Activated CD4-positive, alpha-beta T cell treated with anti-CD3 and anti-CD28 coated beads for 24 hours (primary cell): ENCODE data around the gene CPXM1.
"Not testable (repeated sequence)": the region's sequence is repeated elsewhere in the genome, so short reads cannot be mapped to it uniquely, and the experiment has no call there.

ENCODE experiments used
- DNase-seq, 2 donors: peaks; one replicate each; pipeline ENCODE4 v3.0.0-alpha.2; 2020; ENCODE audit warnings: low read depth in 2 of 2

CPXM1 gene

DNA sequence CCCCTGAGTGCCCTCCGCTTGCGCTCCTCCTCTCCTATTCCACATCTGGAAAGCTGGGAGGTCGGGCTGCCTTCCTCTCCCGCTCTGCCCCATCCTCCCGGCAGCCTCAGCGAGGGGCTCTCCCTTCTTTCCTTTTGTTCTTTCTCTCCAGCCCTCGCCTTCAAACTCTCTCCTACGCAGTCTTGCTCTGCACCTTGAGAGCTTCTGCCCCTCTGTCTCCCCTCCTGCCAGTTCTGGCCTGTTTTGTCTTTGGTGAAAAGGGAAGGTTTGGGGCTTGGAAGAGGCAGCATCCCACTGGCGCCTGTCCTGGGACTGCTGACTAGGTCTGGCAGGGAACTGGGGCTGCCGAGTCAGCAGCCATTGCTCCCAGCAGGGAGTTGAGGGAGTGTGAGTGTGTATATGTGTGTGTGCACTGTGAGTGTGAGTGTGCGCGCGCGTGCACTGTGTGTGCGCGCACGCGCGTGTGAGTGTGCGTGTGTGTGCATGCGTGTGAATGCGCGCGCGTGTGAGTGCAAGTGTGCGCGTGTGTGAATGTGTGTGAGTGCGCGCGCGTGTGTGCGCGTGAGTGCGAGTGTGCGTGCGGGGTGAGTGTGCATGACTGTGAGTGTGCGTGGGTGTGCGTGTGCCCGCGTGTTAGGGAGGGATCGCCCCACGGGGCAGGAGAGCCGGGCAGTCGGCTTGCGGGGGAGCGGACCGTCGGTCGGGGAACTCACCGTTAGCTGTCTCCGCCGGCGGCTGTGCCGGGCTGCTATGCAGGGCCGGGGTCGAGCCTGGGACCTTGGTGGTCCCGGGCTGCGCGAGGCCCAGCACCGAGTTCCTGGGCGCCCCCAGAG, 523 bp downstream of the CPXM1 start:
- no peak for DNase-seq

DNA sequence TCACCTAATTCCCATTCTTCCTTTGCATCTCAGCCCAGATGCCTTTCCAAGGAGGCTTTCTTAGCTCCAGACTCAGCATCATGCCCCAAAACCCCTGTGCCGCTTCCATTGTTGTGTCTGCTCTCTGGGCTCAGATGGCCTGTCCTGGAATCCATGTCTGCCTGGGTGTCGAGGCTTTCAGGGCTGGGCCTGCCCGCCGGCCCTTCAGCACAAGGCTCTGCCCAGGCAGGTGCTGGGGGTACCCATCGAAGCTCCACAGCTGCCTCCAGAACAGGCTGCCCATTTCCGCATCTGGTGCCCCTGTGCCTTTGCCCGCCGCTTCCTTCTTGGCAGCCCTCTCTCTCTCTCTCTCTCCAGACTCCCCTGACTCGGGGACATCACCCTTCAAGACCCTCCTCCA, 1.2 kb downstream of the CPXM1 start:
- no peak for DNase-seq

DNA sequence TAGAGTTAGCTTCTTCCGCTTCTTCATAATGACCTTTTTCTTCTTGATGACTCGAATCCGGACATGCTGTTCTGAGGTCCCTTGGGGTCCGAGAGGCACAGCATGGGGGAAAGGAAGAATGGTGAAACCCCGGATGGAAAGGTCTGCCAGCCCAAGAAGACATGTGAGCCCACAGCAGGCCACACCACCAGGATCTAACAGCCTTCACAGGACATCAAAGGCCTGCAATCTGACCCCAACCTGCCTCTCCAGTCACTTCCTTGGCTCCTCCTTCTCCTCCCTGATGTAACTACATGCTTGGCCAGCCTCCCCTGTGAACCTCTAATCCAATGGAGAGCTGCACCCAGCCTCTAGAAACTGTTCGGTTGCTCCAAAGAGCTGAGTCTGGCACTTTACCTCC, 1.6 kb downstream of the CPXM1 start:
- DNase-seq = no peak

DNA sequence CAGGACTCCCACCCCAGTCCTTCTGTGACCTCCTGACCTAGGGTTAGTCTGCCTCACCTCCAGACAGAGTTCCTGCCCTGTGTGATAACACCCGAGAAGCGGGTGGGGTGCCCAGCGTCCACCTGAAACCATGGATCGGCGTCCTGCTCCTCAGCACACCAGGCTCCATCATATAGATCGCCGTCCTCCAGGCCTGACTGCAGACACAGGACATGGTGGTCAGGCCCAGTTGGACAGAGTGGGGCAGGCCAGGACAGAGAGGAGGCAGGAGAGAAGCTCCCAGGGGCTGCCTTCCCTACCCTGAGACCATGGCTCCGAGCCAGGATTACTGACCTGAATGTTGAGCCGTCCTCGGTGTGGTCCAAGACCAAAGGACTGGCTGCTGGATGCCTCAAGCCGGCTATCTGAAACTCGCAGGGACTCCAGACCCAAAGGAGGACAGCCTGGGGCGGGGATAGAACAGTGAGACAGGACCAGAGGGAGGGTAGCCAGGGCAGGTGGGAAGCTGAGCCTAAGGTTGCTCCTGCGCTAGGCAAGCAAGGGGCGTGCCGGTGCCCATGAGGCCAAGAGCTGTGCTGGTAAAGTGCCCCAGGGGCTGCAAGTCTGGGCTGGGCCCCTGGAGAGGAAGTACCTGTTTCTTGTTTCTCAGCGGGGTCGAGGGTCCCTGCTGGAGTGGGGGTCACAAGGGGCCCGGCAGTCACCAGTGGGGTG, 2.2 kb downstream of the CPXM1 start:
- no peak for DNase-seq

DNA sequence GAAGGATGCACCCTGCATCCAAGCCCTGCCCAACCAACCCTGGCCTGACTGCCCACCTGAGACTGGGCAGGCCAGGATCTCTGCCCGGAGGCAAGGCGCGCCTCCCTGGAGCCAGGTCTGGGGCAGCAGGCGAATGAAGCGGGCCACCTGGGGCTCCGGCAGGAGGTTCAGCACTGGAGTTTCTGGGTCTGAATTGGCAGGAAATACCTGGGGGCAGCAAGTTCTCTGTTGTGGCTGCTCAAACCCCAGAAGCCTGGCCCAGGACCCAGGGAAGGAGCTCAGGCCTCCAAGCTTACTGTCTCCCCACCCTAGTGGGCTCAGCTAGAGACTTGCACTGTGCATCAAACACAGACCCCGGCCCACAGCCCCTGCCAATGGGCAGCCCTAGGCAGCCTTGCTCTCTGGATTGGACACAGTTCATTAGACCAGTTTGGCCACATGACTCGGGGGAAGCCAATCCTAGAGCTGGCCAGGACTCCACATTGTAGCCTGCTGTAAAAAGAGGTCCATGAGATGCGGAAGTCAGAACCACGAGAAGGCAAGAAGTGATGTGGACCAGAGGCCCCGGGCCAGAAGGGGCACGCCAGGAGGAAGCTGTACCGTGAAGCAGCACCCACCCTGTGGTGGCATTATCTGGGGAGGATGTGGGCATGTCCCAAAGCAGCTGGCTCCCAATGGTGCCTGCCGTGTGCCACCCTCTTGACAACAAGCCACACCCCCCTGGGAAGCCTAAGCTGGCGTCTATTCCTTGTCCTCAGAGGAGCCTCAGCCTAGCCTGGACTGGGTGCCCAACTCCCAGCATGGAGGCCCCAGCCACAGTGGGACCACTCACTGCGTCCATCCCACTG, 3.1 kb downstream of the CPXM1 start:
- DNase-seq = no peak

DNA sequence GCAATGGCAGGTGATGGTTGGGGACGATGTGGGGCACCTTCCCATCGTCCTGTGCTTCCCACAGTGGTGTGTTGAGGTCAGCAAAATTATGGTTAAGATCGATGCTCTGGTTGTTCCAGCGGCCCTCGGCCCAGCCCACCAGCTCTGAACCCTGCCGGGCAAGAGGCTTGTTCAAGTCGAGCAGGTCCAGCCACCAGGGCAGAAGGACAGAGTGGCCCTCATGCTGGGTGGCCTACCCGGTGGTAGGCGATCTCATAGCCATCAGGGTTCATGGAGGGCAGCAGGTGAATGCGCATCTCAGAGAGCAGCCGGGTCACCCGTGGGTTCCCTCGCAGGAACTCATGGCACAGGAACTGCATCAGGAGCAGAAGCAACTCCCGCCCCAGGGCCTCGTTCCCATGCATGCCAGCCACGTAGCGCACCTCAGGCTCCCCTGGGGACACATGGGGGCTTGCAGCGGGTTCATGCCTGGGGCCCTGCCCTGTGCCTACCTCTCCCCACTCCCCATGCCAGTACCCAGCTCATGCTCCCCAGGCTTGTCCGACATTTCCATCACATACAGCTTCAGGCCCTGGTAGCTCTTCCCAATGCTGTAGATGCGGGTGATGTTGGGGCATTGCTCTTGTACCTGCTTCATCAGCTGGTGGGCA, 4.3 kb downstream of the CPXM1 start:
- no peak for DNase-seq

DNA sequence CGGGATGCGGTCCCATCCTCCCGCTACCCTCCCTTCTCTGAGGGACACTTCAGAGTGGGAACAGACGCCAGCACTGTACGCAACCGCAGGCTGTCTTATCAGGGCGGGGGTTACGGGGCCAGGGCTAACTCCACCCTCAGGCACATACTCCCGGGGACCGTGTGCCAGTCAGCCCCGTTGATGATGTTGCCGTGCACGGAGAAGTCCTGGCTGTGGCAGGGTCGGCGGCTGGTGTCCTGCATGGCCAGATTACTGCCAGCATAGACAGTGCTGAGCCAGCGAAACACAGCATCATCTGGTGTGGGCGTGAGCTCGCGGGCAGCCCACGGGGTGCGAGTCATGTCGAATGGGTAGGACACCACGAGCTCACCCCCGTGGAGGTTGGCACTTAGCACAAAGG, 5.0 kb downstream of the CPXM1 start:
- DNase-seq = no peak

DNA sequence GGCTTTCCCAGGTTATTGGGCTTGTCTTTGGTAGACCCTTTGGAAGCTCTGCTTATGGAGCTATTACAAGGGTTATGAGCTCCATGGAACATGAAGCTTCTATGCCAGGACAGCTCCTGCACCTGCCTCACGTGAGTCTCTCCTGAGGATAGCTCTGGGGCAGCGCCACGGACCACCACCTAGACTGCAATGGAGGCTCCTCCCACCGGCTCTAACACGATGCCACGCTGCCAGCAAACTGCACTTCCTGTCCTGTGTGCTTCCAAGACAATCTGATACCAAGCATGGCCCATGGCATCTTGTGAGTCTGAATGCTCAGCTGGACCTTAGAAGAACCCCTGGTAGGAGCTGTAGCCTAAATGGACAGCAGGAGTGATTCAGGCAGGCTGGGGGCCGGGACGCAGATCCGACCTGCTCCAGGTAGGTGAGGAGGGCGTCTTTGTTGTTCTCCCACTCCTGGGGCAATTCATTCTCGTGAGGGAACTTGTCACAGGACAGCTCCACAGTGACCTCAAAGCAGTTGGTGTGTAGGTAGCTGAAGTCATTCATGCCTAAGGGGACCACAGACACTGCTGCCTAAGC, 5.5 kb downstream of the CPXM1 start:
- DNase-seq = no peak

DNA sequence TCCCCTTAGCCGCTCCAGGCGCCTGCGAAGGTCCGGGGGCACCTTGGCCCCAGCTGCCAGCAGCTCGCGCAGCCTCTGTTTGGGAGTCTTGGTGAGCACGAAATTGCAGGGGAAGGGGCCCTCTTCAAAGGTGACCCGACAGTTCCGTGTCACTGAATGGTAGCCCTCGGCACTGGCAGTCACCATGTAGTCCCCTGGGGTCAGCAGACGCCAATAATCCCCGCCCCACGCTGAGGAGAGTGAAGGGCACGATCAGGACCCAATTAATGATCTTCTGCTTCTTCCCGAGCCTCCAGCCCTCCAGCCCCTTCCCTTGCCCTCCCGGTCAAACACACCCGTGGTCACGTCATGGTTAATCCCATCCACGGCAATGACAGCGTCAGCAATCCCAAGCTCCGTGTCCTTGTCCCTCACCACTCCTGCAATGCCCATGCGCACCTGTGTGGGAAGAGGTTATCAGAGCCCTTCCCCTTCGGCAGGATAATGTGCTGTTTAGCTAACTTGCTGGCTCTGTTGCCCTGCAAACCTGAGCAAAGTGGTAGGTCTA, 6.2 kb downstream of the CPXM1 start:
- DNase-seq = no peak

DNA sequence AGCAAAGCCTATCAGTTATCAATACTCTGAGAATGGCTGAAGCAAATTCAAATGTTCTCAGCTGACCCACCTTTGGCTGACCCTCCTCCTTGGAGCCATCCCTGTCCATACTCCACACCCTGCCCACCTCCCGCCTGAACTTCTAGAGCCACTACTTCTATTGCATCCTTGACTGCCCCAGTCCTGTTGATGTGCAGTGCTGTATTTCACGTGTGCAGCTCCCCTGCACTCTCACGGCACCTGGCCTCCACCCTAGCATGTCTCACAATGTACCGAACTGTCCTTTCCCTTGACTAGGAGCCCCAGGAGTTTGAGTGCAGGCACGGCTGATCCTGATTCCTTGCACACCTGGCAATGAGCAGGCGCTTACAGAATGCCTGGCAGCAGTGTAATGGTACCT, 7.0 kb downstream of the CPXM1 start:
- no peak for DNase-seq

DNA sequence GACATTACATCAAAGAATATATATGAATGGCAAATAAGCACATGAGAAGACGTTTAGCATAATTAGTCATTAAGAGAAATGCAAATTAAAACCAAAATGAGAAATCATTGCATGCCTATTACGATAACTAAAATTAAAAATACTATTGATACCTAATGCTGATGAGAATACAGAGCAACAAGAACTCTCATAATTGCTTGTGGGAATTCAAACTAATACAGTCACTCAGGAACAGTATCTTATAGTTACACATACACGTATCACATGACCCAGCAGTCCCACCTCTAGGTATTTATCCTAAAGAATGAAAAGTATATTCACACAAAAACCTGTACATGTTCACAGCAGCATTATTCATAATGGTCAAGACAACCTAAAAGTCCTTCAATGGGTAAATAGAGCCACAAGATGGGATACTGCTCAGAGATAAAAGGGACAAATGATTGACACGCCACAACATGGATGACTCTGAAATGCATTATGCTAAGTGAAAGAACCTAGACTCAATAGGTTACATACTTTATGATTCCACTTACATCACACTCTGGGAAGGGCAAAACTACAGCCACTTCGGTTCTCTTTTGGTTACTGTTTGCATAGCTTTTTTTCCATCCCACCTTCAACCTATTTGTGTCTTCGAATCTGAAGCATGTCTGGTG, 16.4 kb downstream of the CPXM1 start:
- no peak for DNase-seq

DNA sequence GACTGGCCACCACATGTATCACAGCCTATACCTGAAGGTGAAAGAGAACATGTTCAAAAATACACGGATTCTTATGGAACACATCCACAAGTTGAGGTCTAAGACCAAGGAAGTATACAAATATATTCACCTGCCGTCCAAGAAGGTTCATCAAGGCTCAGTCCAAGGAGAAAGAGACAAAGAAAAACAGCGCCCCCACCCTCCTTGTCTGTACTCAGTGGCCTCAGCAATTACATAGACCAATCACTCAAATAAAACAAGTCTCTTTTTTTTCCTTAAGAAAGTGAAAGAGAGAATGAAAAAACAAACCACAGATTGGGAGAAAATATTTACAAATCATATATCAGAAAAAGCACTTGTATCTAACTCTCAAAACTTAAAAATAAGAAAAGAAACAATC, 19.5 kb downstream of the CPXM1 start:
- no peak for DNase-seq

DNA sequence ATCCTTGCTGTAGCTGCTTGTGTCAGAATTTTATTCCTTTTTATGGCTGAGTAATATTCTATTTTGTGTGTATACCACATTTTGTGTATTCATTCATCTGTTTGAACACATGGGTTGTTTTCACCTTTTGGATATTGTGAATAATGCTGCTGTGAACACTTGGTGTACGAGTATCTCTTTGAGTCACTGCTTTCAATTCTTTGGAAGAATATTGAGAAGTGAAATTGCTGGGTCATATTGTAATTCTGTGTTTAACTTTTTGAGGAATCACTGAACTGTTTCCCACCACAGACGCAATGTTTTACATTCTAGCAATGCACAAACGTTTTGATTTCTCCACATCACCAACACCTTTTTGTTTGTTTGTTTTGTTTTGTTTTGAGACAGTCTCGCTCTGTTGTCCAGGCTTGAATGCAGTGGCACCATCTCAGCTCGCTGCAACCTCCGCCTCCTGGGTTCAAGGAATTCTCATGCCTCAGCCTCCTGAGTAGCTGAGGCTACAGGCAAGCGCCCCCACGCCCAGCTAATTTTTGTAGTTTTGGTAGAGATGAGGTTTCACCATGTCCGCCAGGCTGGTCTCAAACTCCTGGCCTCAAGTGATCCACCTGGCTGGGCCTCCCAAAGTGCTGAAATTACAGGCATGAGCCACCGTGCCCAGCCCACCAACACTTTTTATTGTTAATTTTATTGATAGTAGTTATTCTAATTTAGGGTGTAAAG, 21.7 kb downstream of the CPXM1 start:
- DNase-seq = no peak

DNA sequence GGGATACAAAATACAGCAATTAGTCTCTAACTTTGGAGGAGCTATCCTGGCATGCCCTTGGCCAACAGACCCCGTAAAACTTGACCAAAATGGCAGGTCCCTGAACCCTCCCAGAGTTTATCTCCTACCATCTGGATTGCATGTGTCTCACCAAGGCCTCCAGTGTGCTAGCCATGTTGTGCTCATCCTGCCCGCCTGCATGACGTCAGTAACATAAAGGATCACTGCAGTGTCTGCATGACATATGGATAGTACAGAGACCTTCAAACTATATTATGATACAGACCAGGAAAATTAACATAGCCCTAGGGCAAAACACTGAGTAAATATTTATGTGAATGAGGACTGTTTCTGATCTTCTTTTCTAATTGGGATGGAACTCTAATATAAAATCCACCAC, 25.3 kb downstream of the CPXM1 start:
- DNase-seq = no peak

DNA sequence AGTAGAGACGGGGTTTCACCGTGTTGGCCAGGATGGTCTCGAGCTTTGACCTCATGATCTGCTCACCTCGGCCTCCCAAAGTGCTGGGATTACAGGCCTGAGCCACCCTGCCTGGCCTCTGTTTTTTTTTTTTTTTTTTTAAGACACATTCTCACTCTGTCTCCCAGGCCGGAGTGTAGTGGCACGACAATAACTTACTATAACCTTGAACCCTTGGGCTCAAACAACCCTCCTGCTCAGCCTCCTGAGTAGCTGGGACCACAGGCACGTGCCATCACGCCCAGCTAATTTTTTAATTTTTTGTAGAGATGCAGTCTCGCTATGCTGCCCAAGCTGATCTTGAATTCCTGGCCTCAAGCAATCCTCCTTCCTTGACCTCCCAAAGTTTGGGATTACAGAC, 26.6 kb downstream of the CPXM1 start:
- DNase-seq = no peak

DNA sequence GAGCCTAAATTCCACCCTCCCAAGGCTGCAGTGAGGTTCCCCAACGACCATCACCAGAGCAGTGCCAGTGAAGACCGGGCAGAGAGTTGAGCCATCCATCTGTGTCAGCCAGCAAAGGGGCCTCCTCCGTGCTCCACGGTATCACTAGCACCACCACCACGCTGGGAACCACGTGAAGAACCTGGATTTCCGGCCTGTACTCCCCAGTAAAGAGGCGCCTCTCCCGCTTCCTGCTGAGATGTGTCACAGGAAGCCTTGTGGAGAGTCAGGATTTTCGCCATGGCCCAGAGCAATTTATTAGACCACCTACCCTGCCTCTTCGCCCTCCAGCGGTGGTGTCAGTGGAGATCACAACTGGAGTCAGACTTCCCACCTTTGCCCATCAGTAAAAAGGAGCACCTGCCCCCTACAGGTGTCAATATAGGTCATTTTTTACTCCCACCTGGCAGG, 28.8 kb downstream of the CPXM1 start:
- DNase-seq = no peak

DNA sequence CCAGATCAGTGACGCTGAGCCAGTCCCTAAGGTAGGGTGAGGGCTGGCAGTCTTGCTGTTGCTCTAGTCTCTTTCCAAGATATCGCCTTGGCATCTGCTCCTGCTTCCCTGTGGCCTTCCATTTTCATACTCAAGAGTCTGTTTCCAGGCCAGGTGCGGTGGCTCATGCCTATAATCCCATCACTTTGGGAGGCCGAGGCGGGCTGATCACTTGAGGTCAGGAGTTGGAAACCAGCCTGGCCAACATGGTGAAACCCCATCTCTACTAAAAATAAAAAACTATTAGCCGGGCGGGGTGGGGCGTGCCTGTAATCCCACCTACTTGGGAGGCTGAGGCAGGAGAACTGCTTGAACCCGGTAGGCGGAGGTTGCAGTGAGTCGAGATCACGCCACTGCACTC, 30.3 kb downstream of the CPXM1 start:
- DNase-seq = not testable (repeated sequence)

DNA sequence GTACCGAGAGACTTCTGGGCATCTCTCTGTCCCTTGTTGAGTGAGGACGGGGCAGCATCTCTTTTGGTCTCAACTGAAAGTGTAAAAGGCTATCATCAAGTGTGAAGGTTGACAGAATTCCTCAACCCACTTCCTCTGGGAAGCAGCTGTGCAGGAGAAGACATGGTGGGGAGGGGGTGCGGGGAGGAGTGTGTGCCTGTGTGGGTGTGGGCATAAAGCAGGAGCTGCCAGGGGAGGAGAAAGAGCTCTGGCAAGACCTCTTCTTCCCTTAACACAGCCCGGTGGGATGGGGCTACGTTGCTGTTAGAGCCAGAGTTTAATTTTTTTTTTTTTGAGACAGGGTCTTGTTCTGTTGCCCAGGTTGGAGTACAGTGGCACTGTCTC, 31.8 kb downstream of the CPXM1 start:
- DNase-seq = no peak

DNA sequence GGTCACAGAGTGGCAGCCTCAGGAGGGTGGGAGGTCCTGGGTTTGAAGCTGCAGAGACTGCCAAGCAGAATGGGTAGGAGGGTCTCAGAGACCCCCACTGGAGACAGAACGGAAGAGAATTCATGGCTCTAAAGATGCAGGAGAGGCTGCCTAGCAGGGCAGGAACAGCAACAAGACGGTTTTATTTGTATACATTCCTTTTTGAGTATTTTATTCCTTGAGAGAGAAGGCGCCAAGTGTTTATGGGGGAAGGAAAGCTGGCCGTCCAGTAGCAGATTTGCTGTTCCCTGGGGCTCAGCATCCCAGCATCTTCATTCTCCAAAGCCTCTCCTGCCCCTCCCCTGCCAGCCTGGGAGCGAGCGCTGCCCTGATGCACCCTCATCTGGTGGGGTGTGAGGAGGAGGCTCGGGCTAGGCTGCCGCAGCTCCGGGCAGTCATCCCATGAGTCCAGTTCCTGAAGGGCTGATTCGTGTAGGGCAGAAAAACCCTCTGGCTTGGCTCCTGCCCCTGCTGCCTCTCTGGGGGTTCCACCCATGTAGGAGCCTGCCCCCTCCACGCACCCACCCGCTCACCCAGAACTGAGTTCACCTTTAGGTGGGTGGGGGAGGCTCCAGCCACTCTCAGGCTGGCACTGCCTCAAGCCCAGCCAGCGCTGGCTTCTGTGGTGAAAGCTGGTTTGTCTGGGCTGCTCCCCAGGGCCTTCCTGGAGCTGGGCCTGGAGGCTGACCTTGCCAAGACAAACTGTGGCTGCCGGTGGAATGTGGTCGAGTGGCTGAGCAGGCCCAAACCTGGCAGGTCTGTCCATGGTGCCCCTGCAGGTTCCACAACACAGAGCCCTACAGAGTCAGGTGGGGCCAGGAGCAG, 32.4 kb downstream of the CPXM1 start:
- DNase-seq = no peak
